Stimulated activated CD8-positive, alpha-beta memory T cell treated with anti-CD3 and anti-CD28 coated beads, Interleukin-7, amount 100 ng/mL, for 4 hours (primary cell): ENCODE results near the gene CYP1B1.

ENCODE experiments used
- DNase-seq, 2 donors: peaks; one replicate each; pipeline ENCODE4 v3.0.0-alpha.2; 2020; ENCODE audit warnings: low read depth in 2 of 2

Gene CYP1B1

GRCh38 chr2:38076710-38077430, 919 bp upstream of the CYP1B1 start:
- peak in 1 of 2 donors; percentile 29 for DNase-seq

- no peak for DNase-seq
Observed at GRCh38 chr2:38076152-38076709, 280 bp upstream of the CYP1B1 start.

DNA sequence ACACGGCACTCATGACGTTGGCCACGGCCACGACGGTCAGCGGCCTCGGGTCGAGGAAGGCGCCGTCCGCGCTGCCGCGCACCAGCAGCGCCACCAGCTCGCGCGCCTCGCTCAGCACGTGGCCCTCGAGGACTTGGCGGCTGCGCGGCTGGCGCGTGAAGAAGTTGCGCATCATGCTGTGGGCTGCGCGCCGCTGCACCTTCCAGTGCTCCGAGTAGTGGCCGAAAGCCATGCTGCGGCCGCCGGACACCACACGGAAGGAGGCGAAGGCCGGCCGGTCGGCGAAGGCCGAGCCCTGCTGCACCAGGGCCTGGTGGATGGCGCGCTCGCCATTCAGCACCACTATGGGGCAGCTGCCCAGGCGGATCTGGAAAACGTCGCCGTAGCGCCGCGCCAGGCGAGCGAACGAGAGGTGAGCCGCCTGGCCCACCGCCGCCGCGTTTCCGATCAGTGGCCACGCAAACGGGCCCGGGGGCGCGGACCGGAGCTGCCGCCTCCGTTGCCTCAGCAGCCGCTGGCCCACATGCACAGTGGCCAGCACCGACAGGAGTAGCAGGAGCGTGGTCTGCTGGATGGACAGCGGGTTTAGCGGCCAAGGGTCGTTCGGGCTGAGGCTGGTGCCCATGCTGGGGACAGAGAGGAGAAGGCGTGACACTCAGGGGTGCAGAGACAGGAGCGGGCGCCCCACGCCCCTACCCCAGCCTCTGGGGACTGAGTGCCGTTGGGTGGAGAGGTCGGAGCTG, 1.0 kb downstream of the CYP1B1 start:
- no peak for DNase-seq

DNA sequence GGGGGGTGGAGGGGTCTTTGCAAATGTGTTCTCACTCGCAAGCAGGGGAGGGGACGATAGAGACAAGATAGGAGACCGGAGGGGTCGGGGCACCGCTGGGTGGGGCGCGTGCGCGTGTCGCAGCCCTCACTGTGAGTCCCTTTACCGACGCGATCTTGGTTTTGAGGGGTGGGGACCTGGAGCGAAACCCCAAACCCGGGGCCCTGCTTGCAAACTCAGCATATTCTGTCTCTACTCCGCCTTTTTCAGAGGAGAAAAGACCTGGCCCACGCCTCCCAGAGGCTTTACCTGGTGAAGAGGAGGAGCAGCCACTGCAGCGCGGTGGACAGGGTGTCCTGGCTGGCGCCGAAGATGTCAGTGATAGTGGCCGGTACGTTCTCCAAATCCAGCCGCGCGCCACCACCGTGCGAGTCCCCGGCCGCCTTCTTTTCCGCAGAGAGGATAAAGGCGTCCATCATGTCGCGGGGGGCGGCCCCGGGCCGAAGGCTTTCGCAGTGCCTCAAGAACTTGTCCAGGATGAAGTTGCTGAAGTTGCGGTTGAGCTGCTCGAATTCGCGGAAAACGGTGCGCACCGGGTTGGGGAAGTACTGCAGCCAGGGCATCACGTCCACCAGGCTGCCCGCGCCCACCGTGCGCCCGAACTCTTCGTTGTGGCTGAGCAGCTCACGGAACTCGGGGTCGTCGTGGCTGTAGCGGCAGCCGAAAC, 1.7 kb downstream of the CYP1B1 start:
- DNase-seq, result no peak

DNA sequence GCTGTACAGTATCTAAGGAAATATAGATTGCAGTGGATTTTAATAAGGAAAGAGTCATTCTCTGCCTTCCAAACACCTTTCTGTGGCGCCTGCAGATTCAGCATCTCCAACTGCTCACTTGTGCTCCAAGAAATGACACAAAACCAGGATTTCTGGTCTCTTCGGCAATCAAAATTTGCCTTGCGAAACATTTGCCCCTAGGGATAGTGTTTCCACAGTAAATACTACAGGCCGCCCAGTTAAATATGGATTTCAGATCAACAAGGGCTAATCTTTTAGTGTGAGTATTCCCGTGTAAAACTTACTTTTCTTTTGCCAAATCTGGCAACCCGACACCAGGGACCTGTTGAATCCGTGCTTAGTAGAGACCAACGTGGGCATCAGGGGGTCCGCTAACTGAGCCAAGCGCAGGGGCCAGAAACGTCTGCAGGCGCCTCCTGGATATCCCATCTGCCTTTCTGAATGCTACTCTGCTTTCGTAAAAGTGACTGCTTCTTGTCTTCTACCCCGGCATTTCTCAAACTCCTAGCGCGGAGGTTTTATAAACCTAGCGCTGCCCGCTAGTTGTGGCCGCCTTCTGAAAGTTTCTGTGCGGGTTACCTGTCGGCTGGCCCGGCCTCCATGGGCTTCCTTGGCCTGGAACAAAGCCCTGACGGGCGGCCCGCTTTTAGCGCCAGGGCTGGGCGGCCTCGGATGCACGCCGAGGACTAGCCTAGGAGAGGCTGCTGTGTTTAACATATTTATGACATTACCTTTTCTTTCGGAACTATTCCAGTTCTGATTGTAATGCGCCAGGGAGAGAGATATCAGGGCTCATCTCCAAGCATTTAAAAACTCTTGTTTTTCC, 2.5 kb downstream of the CYP1B1 start:
- DNase-seq, result no peak

DNA sequence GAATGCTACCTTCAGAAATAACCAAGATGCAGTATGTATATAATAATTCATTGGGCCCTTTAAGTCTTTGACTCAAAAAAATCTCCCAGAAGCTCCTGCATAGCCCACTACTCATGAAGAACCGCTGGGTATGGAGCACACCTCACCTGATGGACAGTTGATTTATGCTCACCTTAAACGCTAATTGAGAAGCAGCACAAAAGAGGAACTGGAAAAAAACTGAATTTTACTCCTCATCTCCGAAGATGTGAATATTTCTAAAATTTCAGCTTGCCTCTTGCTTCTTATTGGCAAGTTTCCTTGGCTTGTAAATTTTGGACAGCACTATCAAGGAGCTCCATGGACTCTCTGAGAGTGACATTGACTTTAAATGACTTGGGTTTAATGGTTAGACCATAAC, 5.5 kb downstream of the CYP1B1 start:
- DNase-seq, result no peak

DNA sequence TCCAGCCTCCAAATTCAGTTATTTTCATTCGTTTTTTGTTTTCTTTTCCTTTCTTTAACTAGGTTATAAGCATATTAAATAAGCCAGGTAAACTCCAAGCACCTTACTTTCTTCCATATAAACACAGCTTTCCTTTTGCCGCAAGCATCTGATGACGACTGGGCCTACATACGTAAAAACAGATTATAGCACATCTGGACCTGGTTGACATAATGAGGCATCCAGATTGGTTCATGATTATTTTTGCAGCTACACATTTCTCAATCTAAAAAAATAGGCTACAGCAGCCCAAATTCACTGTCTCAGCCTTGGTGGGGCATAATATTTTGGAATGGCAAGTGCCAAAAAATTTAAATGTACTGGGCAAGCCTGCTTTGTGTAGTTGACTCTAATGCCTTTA, 7.7 kb downstream of the CYP1B1 start:
- DNase-seq, result no peak

DNA sequence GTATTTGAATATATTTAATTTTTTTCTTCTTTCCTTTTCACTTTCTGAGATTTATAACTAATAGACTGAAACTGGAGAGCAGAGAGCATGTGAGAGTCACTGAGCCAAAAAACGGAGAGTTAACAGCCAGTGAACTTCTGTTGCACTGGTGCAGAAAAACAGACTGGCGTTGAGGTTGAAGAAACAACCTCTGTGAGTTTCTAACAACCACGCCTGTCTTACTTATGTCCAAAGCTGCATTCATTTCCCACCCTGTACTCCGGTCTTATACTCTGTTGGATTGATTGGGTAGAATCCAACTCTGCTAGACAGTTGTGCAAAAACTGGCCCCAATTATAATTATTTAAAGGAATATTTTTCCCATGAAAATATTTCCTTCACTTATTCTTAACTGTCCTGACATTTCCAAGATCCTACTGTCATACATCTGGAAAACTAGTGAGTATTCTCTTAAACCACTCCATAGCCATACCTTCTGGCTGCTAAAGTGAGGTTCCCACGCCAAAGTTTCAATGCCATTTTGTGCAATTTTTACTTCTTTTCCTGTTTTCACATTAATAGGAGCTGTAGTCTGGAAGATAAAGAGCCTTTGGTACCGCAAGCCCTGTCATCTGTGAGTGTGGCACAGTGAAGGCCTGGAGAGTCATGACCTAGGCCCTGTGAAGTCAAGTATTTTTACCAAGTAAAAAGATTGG, 9.4 kb downstream of the CYP1B1 start:
- no peak for DNase-seq

DNA sequence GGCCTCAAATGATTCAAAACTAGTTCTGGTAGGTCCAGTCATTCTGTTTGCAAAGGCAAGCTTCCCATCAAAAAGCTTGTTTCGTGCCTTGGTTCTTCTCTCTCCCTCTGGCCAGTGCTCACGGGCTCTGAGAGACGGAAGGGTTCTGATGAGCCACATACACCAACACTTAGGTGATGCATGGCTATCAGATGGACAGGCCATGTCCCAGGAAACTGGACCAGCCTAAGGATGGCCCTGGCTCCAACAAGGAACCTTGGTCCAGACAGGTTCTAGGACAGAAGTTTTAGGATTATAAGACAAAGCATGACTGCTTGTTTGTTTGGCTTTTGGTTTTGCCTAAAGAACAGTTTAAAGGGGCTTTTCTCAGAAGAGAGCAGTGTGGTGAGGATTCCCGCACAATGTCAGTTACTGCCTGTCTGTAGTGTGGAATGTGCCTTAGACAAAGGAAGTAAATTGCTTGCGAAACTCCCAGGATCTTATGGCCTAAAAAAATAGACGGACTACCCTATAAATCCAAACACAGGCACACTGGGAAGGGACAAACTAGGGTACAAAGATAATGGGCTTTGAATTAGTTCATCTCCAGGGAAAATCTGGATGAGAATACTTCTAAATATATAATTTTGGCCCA, 10.3 kb downstream of the CYP1B1 start:
- no peak for DNase-seq

DNA sequence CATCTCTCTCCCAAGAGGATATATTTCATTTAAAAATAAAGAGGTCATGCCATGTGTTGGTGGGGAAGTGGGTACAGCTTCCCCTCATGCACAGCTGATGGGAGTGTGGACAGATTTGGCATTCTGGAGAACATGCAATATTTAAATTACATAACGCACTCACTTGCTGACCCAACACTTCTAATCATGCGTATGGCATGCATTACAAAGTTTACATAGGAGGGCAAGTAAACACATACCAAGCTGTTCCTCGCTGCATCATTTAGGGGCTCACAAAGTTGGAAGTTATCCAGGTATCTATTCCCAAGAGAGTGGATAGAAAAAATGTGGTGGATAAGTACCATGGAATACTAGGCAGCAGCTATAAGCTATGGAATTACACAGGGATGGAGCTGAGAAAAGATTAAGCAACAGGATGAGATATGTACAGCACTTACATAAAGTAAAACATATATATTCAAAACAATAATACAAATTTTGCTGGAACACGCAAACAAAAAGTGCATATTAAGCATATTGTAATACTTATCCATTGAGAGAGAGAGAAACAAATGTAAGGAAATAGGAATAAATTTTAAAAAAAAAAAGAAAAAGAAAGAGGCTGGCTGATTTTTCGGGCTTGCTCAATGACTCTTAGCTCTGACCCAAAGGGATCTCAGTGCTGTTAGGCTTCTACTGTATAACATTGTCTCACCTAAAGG, 11.0 kb downstream of the CYP1B1 start:
- DNase-seq, result no peak

GRCh38 chr2:38060236-38061018, 15.5 kb downstream of the CYP1B1 start:
- DNase-seq, result no peak

- DNase-seq, result no peak
Observed at GRCh38 chr2:38057651-38058410, 18.1 kb downstream of the CYP1B1 start.

- DNase-seq, result no peak
Observed at GRCh38 chr2:38056216-38056615, 19.7 kb downstream of the CYP1B1 start.

GRCh38 chr2:38045811-38046210, 30.1 kb downstream of the CYP1B1 start:
- no peak for DNase-seq

GRCh38 chr2:38039121-38039910, 36.6 kb downstream of the CYP1B1 start:
- no peak for DNase-seq

DNA sequence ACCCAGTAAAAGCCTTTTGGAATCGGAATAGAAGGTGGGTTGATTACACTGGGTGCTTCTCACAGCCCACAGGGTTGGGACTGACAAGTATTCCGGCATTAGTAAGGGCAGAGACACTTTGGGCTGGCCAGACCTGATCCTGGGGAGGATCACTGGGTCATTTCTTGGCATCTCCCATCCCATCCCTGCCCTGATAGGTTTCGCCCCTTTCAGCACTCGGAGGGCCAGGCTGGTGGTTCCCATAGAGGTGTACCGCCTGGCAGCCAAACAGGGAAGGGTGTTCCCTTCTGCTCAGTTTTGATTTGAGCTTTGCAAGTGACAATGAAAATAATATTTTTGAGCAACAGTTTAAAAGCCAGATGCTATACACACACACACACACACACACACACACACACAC, 37.3 kb downstream of the CYP1B1 start:
- DNase-seq, result no peak
